ENCODE results near the gene KNDC1.

DNA sequence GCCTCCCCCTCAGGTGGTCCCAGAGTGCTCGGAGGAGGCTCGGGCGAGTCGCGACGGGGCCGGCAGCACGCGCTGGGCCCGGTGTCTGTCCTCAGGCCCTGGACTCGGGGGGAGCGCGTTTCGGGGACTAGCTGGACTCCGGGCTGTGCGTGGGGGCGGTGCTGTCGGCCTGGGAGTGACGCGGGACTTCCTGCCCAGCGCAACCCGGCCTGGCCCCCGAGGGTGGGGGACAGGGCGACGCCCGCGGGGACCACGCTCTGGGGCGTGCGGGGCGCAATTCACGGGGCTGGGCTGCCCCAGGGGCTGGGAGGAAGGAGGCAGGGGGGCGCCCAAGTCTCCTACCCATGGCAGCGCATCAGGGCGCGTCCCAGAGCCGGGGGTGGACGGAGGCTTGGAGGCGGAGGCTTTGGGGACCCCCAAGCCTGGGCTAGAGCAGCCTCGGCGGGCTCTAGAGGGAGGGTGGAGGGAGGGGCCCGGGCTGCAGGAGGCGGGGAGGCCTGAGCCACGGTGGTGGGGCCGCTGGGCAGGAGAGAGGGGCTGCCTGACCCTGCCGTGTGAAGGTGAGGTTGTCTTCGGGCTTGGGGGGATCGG is 75.3 kb downstream of the KNDC1 start:
- TF ChIP-seq, protein P1, sequence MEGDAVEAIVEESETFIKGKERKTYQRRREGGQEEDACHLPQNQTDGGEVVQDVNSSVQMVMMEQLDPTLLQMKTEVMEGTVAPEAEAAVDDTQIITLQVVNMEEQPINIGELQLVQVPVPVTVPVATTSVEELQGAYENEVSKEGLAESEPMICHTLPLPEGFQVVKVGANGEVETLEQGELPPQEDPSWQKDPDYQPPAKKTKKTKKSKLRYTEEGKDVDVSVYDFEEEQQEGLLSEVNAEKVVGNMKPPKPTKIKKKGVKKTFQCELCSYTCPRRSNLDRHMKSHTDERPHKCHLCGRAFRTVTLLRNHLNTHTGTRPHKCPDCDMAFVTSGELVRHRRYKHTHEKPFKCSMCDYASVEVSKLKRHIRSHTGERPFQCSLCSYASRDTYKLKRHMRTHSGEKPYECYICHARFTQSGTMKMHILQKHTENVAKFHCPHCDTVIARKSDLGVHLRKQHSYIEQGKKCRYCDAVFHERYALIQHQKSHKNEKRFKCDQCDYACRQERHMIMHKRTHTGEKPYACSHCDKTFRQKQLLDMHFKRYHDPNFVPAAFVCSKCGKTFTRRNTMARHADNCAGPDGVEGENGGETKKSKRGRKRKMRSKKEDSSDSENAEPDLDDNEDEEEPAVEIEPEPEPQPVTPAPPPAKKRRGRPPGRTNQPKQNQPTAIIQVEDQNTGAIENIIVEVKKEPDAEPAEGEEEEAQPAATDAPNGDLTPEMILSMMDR (IDR thresholded peaks at IDR 0.05) = no peak
- TF ChIP-seq POLR2A (IDR thresholded peaks at IDR 0.05) = no peak
